CD4-positive, alpha-beta T cell (primary cell): ENCODE data around the gene FARSB. TPM values are rescaled to one million over a fixed set of nuclear protein-coding genes. Genes with fewer than 3 reads are reported as not detected.

Experiments
- ATAC-seq: fragments of 200-7000 bp; cut with Tn5 transposase; one replicate; pipeline ENCODE4 v1.10.0; 2022; ENCODE audit warnings: mild to moderate bottlenecking; ENCODE audit not compliant: poor library complexity
- CTCF ChIA-PET: fragments of 350-600 bp; sonication (Branson Sonifier 250); formaldehyde crosslinking; loops from one replicate; lab custom pipeline; 2021; ENCODE audit warnings: antibody characterized with exemption, inconsistent platforms; lab: Charles Lee
- POLR2A ChIA-PET: fragments of 350-600 bp; sonication (Branson Sonifier 250); formaldehyde crosslinking; loops from one replicate; lab custom pipeline; 2021; ENCODE audit warnings: antibody characterized with exemption, inconsistent platforms; lab: Charles Lee
- DNase-seq, 14 experiments: peaks; one replicate each; pipeline ENCODE4 v3.0.0-alpha.2; 2013 to 2020; ENCODE audit warnings: mixed read lengths in 2 of 14
- H3K27ac ChIP-seq, 2 donors: one replicate each; pipeline versions ENCODE4 v1.5.1 to v1.7.0; 2013; ENCODE audit warnings: low read length in 2 of 2, low read depth in 1 of 2, mild to moderate bottlenecking in 1 of 2
- H3K27me3 ChIP-seq, 2 experiments: 1 replicate in 1 of 2; 2 replicates in 1 of 2; pipeline versions ENCODE4 v1.6.1 to v1.7.0; 2013; ENCODE audit warnings: low read length in 2 of 2, control low read depth in 1 of 2, mild to moderate bottlenecking in 1 of 2, moderate library complexity in 1 of 2; ENCODE audit not compliant: insufficient read depth in 2 of 2, control insufficient read depth in 1 of 2
- H3K36me3 ChIP-seq: one replicate; pipeline ENCODE4 v1.6.1; 2013; ENCODE audit warnings: low read length, control low read depth; ENCODE audit not compliant: insufficient read depth
- H3K4me1 ChIP-seq: one replicate; pipeline ENCODE4 v1.6.1; 2013; ENCODE audit warnings: low read length, control low read depth; ENCODE audit not compliant: insufficient read depth
- H3K4me3 ChIP-seq: one replicate; pipeline ENCODE4 v1.5.1; 2013; ENCODE audit warnings: mild to moderate bottlenecking, low read length, moderate library complexity
- H3K9me3 ChIP-seq, 2 experiments: 1 replicate in 1 of 2; 2 replicates in 1 of 2; pipeline versions ENCODE4 v1.6.1 to v1.7.0; 2013; ENCODE audit warnings: low read length in 2 of 2, mild to moderate bottlenecking in 2 of 2, control low read depth in 1 of 2, moderate library complexity in 1 of 2; ENCODE audit not compliant: control insufficient read depth in 1 of 2, insufficient read depth in 1 of 2
- H3K27ac Mint-ChIP-seq: one replicate; pipeline ENCODE4 v1.8.0; 2020; ENCODE audit warnings: mixed read lengths
- H3K27me3 Mint-ChIP-seq: one replicate; pipeline ENCODE4 v1.8.0; 2021; ENCODE audit warnings: mixed read lengths
- H3K36me3 Mint-ChIP-seq: one replicate; pipeline ENCODE4 v1.8.0; 2021; ENCODE audit warnings: low read depth, mixed read lengths
- H3K4me1 Mint-ChIP-seq: one replicate; pipeline ENCODE4 v1.8.0; 2021; ENCODE audit warnings: low read depth, mixed read lengths
- H3K4me3 Mint-ChIP-seq: one replicate; pipeline ENCODE4 v1.8.0; 2020; ENCODE audit warnings: mild to moderate bottlenecking, mixed read lengths
- H3K9me3 Mint-ChIP-seq: one replicate; pipeline ENCODE4 v1.8.0; 2020; ENCODE audit warnings: mixed read lengths
- intact Hi-C, 2 experiments: fragments of 100-400 bp; cut with DNase I in 1 of 2; cut with micrococcal nuclease in 1 of 2; formaldehyde crosslinking; loops; one replicate each; pipeline versions ENCODE4 v1.15.1 to v1.9.0; 2023 to 2025; cut with DNase I, micrococcal nuclease
- total RNA-seq, 174 experiments: library from RNA in 2 of 174; stranded (reverse) in 2 of 174; gene quantifications; one replicate each; pipeline ENCODE4 v1.2.3 and lab custom pipeline; 2021 to 2026
- TF ChIP-seq, protein P1 (sequence below): fragments of 200-600 bp; IDR thresholded peaks from one replicate; pipeline ENCODE4 v1.8.0; 2022; ENCODE audit warnings: antibody characterized with exemption, mild to moderate bottlenecking

The FARSB gene
- total RNA-seq, 2 experiments from 2014 or later: 7.8 to 8.7 TPM

DNA sequence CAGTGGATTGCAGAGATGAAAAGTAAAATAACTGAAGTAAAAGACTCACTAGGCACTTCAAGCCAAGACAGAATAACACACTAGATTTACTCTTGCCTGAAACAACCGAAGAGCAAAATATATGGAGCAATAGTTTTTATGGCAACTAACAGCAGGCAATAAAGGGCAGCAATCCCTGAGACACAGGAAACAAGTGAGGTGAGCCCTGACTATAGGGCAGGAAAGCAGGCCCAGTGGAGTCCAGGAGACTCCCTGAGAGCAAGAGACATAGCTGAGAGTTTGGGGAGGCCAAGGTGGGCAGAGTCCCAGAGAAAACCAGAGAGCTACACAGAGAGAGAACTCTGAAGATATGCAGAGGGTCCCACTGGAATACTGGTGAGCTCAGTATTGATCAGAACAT lies 18.8 kb downstream of the FARSB start:
- TF ChIP-seq, protein P1, sequence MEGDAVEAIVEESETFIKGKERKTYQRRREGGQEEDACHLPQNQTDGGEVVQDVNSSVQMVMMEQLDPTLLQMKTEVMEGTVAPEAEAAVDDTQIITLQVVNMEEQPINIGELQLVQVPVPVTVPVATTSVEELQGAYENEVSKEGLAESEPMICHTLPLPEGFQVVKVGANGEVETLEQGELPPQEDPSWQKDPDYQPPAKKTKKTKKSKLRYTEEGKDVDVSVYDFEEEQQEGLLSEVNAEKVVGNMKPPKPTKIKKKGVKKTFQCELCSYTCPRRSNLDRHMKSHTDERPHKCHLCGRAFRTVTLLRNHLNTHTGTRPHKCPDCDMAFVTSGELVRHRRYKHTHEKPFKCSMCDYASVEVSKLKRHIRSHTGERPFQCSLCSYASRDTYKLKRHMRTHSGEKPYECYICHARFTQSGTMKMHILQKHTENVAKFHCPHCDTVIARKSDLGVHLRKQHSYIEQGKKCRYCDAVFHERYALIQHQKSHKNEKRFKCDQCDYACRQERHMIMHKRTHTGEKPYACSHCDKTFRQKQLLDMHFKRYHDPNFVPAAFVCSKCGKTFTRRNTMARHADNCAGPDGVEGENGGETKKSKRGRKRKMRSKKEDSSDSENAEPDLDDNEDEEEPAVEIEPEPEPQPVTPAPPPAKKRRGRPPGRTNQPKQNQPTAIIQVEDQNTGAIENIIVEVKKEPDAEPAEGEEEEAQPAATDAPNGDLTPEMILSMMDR: no peak
- intact Hi-C loops: no loop called here
- CTCF ChIA-PET: no interaction called here
- Mint-ChIP-seq H3K4me3 (no peak overlapping the region), H3K27ac (no peak overlapping the region), H3K27me3 (no peaks in the 10 kb centered on the region), H3K9me3 (no peaks in the 10 kb centered on the region), H3K36me3 (peaks cover 90% of the 10 kb centered on the region), H3K4me1 (no peaks in the 10 kb centered on the region)
- Histone ChIP-seq H3K27me3 (no peaks in the 10 kb centered on the region), H3K27ac (no peak overlapping the region), H3K4me3 (no peak overlapping the region), H3K9me3 (no peaks in the 10 kb centered on the region), H3K36me3 (peaks cover 72% of the 10 kb centered on the region), H3K4me1 (no peaks in the 10 kb centered on the region)
- no peak for DNase-seq
- no peak for ATAC-seq
- POLR2A ChIA-PET: no interaction called here

DNA sequence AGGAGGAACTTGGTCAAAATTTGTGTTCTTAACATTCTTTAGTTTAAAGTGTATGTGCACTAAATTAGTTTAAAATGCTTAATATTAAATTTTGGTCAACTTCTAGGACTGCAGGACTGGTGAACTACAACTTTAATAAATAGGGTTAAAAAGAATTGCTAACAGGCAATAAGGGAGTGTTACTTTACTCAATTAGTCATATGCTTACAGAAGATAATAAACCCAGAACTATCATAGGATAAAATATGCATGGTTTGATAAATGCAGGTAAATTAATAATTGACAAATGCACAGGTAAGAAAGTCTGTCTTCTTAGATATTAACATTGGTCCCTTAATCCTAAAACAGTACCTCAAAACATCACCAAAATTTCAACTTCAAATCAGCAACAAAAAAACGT lies 20.6 kb downstream of the FARSB start:
- POLR2A ChIA-PET: no interaction called here
- H3K27ac Mint-ChIP-seq: no peak overlapping the region

DNA sequence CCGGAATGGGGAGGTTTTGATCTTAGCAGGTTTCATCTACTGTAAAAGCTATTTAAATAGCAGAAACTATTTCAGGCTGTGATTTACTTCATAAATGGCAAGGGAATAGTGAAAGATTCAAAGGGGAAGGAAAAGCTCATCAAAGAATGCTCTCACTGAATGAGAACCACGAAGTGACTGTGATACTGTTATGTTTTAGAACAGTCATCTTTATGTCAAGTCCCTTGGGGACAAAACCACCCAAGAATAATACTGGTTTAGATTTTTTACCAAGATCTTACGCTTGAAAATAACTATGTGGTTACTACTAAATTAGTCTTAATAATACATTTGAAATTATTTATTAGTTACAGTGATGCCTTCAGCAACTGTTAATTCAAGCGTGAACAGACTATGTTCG lies 28.1 kb downstream of the FARSB start:
- H3K4me3 ChIP-seq: no peak overlapping the region
- ATAC-seq: no peak
- H3K36me3 ChIP-seq: peaks cover 84% of the 10 kb centered on the region
- ChIA-PET POLR2A (no interaction called here), CTCF (interaction anchor here (1.5 kb wide), 1 partner anchor 12 kb away, joined by 5 read pairs; no protein-coding TSS in a partner anchor)
- H3K27ac ChIP-seq: no peak overlapping the region
- H3K27me3 ChIP-seq: no peaks in the 10 kb centered on the region
- TF ChIP-seq, protein P1: no peak
- intact Hi-C loops: no loop called here
- H3K4me1 ChIP-seq: no peaks in the 10 kb centered on the region
- no peaks in the 10 kb centered on the region for H3K9me3 Mint-ChIP-seq
- peaks cover 96% of the 10 kb centered on the region for H3K36me3 Mint-ChIP-seq
- H3K27me3 Mint-ChIP-seq: no peaks in the 10 kb centered on the region
- no peaks in the 10 kb centered on the region for H3K4me1 Mint-ChIP-seq
- DNase-seq: no peak
- no peaks in the 10 kb centered on the region for H3K9me3 ChIP-seq
- no peak overlapping the region for H3K4me3 Mint-ChIP-seq
- no peak overlapping the region for H3K27ac Mint-ChIP-seq

More for the DNA sequence above, 20.6 kb downstream of the FARSB start:
- no peak for ATAC-seq
- Histone ChIP-seq H3K9me3 (no peaks in the 10 kb centered on the region), H3K36me3 (peaks cover 83% of the 10 kb centered on the region), H3K27me3 (no peaks in the 10 kb centered on the region), H3K27ac (no peak overlapping the region), H3K4me3 (no peak overlapping the region), H3K4me1 (no peaks in the 10 kb centered on the region)
- no peak for DNase-seq
- Mint-ChIP-seq H3K4me1 (no peaks in the 10 kb centered on the region), H3K27me3 (no peaks in the 10 kb centered on the region), H3K36me3 (peaks cover 91% of the 10 kb centered on the region), H3K9me3 (no peaks in the 10 kb centered on the region), H3K4me3 (no peak overlapping the region)
- CTCF ChIA-PET: no interaction called here
- TF ChIP-seq, protein P1: no peak
- intact Hi-C loops: no loop called here
